ENCODE measurements around the gene GRK3.

- TF ChIP-seq, protein P1, sequence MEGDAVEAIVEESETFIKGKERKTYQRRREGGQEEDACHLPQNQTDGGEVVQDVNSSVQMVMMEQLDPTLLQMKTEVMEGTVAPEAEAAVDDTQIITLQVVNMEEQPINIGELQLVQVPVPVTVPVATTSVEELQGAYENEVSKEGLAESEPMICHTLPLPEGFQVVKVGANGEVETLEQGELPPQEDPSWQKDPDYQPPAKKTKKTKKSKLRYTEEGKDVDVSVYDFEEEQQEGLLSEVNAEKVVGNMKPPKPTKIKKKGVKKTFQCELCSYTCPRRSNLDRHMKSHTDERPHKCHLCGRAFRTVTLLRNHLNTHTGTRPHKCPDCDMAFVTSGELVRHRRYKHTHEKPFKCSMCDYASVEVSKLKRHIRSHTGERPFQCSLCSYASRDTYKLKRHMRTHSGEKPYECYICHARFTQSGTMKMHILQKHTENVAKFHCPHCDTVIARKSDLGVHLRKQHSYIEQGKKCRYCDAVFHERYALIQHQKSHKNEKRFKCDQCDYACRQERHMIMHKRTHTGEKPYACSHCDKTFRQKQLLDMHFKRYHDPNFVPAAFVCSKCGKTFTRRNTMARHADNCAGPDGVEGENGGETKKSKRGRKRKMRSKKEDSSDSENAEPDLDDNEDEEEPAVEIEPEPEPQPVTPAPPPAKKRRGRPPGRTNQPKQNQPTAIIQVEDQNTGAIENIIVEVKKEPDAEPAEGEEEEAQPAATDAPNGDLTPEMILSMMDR (IDR thresholded peaks at IDR 0.05; ENCODE audit: low read depth, low read length, poor library complexity, severe bottlenecking) = no peak
- TF ChIP-seq EZH2phosphoT487 (IDR thresholded peaks at IDR 0.05; ENCODE audit: borderline replicate concordance, low read length) = no peak
Observed at GRCh38 chr22:25695146-25695545, 130.7 kb downstream of the GRK3 start.

Measured in DOHH2 (cell line).